Stomach (tissue), 4 donors: Measurements from ENCODE around the gene C14orf39.

Experiments used
- EP300 ChIP-seq: sonication (generic); formaldehyde crosslinking; IDR thresholded peaks from one replicate; pipeline ENCODE4 v1.6.1; 2017; ENCODE audit warnings: antibody characterized with exemption
- TF ChIP-seq, protein P1 (sequence below), 7 experiments: fragments of 450-650 bp in 4 of 7; fragments of 200-600 bp in 3 of 7; sonication (generic) in 3 of 7; IDR thresholded peaks; one replicate each; pipeline ENCODE4 v1.5.1; 2016 to 2019; ENCODE audit warnings: antibody characterized with exemption in 7 of 7, control low read depth in 2 of 7, mild to moderate bottlenecking in 1 of 7

DNA sequence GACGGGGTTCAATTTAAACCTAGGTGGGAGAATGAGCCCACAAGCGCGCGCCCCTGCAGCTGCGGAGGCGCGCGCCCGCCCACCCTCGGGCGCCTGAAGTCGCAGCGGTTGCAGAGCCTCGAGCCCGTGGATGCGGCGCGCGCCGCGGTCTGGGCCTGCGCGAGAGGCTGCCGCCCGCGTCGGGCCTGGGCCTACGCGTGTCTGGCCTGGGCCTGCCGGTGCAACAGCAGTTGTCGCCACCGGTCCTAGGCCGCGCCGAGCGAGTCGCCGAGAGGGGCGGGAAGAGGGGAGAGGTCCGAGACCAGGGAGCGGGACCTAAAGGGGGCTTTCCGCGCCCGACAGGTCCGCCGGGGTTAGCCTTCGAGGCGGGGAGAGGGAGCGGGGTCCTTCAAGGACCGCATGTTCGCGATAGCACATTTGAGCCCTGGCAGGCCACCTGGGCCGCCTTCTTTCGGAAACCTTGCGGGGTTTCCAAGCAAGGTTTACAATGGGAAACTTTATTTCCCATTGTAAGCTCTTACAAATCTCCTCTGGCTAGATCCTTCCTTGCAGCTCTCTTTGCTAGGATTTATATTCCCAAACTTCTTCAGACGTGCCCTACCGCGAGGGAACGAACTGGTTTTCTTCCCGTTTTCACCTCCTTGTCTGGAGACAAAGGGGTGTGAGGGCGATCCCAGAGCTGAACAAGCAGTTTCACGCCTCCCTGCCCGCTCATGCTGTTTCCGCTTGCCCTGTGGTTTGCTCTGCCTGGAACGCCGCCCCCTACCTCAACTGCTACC, 29.8 kb upstream of the C14orf39 start:
- no peak for TF ChIP-seq EP300
- TF ChIP-seq, protein P1, sequence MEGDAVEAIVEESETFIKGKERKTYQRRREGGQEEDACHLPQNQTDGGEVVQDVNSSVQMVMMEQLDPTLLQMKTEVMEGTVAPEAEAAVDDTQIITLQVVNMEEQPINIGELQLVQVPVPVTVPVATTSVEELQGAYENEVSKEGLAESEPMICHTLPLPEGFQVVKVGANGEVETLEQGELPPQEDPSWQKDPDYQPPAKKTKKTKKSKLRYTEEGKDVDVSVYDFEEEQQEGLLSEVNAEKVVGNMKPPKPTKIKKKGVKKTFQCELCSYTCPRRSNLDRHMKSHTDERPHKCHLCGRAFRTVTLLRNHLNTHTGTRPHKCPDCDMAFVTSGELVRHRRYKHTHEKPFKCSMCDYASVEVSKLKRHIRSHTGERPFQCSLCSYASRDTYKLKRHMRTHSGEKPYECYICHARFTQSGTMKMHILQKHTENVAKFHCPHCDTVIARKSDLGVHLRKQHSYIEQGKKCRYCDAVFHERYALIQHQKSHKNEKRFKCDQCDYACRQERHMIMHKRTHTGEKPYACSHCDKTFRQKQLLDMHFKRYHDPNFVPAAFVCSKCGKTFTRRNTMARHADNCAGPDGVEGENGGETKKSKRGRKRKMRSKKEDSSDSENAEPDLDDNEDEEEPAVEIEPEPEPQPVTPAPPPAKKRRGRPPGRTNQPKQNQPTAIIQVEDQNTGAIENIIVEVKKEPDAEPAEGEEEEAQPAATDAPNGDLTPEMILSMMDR (IDR thresholded peaks at IDR 0.05), result no peak
